8988T (cell line): ENCODE measurements around the gene PIERCE2.
A peak's percentile ranks its signal among the peaks of the same experiment; 100 is the strongest.
"Not testable (repeated sequence)": the region's sequence is repeated elsewhere in the genome, so short reads cannot be mapped to it uniquely, and the experiment has no call there.

ENCODE experiments used
- DNase-seq: peaks from one replicate; pipeline ENCODE4 v3.0.0; 2011

Gene PIERCE2, protein sequence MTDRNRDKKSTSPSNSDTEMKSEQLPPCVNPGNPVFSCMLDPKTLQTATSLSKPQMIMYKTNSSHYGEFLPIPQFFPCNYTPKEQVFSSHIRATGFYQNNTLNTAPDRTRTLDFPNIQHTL

DNA sequence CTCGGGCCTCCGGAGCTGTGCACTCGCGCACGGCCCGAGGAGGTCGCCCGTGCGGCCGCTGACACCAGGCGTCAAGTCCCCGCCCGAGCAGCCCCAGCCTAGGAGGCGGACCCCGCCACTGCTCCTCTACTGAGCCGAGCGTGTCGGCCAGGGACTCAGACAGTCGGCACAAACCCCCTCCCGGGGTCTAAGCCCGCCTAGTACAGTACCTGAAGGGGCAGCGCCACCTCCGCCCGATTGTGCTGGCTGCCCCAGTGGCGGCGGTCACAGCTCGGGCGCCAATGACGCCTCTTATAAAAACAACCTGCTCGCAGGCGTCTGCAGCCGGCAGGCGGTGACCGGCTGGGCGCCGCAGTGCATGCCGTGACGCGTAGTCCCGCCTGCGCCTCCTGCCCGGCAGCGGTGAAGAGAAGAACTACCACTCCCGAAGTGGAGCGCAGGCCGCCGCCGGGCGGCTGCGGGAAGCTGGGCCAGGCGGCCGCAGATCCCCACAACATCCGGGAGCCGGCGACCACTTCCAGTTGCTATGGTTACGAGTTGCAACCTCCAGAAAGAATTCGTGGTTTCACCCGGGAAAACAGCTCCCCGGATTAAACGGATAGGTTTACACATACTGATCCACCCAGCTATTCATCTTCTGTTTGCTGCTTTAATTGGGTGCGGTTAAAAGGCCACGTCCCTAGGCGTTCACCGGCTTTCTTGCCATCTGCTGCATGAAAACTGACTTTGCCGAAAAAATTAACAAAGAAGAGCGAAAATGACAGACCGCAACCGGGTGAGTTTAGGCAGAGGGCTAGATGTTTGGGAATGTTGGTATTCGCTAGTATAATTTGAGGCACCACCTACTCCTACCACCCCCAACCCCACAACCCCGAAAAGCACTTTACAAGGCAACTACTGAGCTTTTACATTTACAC is at the start of gene PIERCE2, which contains the start of gene CCPG1:
PIERCE2 (plus strand) TSS at position 484 of the 917 bp plus-strand sequence; CDS start at position 758, 274 bp downstream.
CCPG1 (minus strand) TSS at position 348 of the 917 bp plus-strand sequence. CDS start 18,935 bp downstream, outside the sequence.
- peak; percentile 51 for DNase-seq

DNA sequence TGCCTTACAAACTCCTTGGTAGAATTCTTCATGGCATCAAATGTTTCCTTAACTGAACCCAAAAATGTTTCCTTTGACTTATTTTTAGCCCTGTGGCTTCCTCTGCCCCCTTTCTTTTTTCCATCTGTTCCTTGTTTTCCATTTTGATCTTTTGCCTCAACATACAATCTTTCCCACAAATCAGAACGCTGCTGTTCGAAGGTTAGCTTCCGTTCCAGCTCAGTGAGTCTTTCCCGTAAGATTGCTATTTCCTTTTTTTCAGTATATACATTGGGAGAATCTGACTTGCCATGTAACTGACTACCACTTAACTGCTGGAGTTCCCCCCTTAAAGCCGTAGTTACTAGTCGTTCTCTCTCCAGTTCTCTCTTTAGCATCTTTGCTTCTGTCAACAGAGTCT is 48.0 kb upstream of the PIERCE2 start:
- no peak for DNase-seq

DNA sequence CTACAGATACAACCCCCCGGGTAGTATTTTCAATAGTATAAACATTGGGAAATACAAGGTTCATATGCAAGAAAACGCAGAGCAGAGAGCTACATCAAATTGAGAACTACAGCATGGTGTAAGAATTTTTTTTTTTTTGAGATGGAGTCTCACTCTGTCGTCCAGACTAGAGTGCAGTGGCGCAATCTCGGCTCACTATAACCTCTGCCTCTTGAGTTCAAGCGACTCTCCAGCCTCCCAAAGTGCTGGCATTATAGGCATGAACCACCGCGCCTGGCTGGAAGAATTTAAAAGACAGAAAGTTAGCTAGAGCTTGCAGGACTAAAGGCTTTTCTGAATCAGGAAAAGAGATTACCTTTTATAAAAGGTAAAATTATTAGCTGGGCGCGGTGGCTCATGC is 47.2 kb upstream of the PIERCE2 start:
- DNase-seq: no peak

DNA sequence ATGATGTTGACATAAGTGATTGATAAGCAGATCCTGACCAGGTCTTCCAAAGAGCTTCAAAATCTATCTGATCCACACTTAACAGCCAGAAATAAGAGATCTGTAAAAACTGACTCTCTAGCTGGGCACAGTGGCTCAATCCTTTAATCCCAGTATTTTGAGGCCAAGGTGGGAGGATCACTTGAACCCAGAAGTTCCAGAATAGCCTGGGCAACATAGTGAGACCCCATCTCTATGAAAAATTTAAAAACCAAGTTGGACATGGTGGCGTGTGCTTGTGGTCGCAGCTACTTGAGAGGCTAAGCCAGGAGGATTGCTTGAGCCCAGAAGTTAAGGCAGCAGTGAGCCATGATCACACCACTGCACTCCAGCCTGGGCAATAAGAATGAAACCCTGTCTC is 45.7 kb upstream of the PIERCE2 start:
- DNase-seq: no peak

DNA sequence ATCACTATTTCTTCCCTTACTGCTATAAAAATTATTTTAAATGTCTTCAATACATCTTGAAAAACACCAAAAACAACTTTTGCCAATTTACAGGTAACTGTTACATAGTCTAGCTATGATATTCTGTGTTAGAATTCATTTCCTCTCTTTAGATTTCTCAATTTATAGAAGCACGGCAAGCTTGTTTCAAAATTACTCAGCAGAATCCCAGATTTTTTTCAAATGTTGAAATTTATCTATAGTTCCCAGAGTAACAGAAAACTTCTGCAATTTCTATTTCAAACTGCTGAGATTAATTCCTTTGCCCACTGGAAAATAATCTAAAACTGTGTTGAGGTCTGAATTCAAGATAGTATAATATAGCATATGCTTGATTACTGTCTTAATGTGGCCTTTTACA is 41.3 kb upstream of the PIERCE2 start:
- no peak for DNase-seq

DNA sequence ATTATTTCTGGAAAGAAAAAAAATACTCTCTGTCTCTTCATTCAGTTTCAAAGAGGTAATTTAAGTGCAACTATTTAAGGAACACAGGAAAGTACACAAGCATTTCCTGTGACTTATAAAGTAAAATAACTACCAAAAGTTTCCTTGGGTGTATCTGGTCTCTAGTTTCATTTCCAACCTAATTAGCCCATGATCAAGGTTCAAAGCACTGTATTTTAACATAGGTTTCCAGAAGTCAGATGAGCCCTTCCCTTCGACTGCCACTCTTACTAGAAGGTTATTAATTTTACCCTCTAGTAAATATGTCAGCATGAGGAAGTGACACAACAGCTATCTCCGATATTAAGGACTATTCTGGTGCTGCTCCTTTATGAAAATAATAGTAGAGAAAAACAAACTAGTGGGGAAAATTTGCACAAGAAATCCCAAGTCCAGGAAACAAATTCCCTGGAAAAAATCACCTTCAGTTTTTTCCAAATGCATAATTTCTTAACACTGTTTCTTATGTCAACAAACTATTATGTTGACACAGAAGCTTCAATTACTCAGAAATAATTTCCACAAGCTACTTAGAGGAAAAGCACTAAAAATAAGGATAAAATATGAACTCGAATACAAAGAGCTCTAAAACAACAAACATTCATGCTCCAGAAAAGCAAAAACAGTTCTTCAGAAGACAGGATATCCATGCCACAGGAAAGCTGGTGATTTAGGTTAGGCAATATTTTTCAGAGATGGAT is 35.4 kb upstream of the PIERCE2 start:
- no peak for DNase-seq

DNA sequence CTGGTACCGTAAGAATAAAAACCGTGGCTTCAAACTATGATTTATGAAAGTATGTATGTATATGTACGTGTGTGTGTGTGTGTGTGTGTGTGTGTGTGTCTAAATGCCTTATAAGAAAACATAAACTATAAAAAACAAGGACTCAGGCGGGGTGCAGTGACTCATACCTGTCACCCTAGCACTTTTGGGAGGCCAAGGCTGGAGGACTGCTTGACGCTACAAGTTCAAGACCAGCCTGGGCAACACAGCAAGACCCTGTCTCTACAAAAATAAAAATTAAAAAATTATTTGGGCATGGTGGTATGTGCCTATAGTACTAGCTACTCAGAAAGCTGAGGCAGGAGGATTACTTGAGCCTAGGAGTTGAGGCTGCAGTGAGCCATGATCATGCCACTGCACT is 29.2 kb upstream of the PIERCE2 start:
- no peak for DNase-seq

DNA sequence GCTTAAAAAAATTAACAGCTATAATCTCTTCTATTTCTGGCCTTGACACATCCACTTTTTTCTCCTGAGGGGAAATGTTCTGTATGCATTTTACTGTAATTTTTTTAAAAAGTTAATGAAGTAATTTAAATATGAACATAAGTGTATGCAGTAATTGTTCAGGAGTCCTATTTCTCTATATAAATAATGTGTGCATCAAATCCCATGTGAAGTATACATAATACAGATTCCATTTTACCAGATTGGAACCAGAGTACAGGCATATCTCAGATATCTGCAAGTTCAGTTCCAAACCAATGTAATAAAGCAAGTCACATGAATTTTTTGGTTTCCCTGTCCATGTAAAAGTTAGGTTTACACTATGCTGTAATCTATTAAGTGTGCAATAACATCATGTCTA is 26.7 kb upstream of the PIERCE2 start:
- DNase-seq: no peak

DNA sequence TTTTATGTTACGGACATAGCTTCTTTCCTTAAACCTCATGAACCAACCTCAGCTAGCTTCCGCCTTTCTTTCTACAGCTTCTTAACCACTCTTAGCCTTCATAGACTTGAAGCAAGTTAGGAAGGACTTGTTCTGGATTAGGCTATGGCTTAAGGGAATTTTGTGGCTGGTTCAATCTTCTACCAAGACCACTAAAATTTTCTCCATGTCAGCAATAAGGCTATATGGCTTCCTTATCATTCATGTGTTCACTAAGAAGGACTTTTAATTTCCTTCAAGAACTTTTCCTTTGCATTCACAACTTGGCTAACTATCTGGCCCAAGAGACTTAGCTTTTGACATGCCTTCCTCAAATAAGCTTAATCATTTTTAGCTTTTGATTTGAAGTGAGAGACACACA is 24.6 kb upstream of the PIERCE2 start:
- DNase-seq: no peak

DNA sequence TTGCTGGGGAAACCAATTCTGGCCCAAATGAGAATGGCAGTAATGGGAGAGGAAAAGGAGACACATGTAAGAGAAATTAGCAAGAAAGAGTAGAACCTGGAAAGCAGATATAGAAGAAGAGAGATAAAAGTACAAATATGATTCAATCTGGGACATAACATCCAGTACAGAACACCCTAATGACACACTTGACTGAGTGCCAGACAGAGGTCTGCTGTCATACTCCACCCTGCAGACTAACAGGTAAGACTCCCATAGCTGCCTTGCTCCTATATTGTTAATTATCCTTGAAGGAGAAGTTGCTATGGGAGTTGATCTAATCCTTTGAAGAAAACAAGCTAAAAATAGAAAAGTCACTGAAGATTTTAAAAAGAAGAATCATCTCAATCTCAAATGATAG is 21.3 kb upstream of the PIERCE2 start:
- no peak for DNase-seq

DNA sequence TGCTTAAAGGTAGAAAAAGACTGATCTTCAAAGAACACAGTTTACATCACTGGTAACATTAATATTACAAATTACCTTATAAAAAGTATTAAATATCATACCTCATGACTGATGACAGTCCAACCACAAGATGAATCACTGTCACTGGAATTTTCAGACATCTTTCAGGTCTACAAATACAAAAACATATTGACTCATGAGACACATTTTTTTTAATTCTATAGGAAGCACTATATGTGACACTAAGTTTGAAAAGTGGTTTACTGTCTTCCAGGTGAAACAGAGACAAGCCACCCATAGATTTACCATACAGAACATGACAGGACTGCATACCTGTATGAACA is 19.1 kb upstream of the PIERCE2 start:
- no peak for DNase-seq

DNA sequence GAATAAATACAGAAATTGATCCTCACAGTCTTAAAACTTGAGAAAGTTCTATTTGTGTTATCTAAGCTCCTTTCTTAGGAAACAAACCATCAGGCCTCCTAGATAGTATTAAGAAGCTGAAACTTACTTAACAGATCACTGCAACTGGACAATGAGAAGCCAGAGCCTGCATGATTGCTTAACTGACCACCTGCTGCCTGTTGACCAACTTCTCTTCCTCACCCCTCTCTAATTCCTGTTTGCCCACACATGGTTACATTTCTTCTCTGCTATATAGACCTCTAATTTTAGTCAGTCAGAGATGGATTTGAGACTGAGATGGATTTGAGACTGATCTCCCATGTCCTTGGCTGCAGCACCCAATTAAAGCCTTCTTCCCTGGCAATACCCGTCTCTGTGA is 13.6 kb upstream of the PIERCE2 start:
- no peak for DNase-seq

DNA sequence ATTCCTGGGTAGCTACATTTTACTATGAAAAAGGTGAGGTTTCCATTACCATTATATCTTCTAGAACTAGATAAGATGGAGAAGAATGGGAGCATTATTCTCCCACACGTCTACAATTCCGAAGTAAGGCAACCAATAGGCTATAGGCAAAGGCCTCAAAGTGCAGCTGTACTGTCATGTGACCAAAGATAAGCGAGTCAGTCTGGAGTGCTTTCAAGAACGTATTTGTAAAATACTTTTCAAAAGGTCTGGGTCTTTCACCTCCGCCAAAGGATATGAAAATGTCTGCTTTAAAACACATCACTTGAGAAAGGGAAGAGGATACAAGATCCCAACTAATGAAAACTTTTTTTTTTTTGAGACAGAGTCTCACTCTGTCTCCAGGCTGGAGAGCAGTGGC is 10.1 kb upstream of the PIERCE2 start:
- DNase-seq: no peak

DNA sequence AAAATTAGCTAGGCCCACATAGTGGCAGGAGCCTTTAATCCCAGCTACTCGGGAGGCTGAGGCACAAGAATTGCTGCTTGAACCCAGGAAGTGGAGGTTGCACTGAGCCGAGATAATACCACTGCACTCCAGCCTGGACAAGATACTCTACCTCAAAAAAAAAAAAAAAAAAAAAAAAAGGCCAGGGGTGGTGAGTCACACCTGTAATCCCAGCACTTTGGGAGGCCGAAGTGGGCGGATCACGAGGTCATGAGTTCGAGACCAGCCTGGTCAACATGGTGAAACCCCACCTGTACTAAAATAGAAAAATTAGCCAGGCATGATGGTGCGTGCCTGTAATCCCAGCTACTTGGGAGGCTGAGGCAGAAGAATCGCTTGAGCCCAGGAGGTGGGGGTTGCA is 8.2 kb upstream of the PIERCE2 start:
- DNase-seq: not testable (repeated sequence)

DNA sequence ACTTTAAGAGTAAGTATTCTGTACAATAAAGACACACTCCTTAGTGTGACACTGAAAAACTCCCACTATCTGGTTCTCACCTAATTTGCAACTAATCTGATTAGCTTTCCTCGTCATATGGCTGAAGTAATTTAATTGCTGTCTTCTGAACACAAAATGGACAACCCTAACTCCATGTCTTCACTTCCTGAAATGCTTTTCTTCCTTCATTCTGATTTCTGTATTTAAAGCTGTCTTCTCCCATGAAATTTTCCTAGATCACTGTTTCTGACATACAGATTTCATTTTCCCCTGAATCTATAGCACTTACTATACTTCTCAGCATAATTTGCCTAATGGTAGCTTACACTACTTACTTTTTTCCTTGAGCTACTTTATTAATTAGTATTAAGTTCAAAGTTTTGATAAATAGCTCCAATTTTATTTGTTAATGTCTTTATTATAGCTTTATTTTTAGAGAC is 6.5 kb upstream of the PIERCE2 start:
- no peak for DNase-seq

DNA sequence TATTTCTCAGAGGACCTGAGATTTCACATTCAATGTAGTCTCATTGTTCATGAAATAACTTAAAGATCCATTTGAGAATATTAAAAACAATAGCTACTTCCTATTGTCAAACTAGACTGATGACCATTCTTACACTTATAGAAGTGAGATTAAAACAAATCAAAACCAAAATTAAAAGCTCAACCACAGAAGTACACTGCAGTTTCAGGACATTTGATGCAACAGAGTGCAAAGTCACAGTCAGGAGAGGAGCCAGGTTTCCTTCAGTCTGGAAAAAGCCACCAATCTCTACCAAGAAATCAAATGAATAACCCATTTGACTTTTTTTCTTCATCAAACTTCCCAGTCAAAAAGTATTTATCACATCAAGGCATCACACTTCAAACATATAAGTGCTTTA is 5.6 kb upstream of the PIERCE2 start:
- no peak for DNase-seq

DNA sequence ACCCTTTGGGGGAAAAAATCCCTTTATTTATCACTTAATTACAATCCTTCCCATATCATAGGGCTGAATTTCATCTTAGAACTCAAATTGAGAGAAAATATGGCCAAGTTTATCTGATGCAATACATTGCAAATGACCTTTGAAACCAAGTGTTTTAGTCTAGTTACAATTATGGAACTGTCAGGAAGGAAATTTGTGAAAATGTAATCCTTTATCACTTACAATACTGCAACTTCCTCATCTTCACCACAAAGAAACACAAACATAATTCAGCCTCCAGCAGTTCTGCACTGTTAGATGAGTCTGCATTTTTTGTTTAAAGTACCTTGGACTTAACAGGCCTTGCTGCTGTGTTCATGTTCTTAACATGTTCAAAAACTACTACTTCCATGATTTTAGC is 4.8 kb upstream of the PIERCE2 start:
- DNase-seq: no peak

DNA sequence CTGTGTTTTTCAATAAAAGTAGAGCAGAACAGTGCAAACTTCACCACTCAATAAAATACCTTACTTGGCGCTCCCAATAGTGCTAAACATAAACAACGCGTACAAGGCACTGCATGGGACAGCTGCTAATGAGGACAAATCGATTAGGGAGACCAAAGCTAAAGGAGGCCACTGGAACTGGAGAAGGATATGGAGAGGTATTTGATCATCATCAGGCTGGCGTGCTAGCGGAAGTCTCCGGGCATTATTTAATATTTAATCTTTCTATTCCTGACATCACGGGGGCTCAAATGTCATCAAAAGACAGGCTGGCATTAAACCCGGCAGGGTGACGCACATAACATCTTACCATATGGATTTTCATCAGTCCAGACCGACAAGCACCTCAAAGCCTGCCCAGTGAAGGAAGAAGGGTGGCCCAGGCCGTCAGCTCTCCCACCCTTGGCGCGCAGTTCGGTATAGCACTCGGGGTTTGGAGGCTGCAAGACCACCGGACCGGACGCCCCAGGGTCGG is 740 bp upstream of the PIERCE2 start:
- DNase-seq: no peak

DNA sequence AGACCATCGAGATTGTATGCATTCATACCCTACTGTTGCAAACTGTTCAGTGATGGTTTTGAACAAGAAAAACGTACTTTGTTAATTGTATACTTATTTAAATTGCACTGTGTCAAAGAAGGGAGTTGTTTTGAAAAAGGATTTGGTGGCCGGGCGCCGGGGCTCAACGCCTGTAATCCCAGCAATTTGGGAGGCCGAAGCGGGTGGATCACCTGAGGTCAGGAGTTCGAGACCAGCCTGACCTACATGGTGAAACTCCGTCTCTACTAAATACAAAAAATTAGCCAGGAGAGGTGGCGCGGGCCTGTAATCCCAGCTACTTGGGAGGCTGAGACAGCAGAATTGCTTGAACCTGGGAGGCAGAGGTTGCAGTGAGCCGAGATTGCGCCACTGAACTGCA is 681 bp downstream of the PIERCE2 start:
- DNase-seq: not testable (repeated sequence)

DNA sequence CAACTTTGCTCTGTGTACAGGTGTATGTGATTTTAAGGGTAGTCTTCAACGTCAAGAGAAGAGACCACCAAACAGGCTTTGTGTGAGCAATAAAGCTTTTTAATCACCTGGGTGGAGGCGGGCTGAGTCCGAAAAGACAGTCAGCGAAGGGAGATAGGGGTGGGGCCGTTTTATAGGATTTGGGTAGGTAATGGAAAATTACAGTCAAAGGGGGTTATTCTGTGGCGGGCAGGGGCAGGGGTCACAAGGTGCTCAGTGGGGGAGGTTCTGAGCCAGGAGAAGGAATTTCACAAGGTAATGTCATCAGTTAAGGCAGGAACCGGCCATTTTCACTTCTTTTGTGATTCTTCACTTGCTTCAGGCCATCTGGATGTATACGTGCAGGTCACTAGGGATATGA is 9.4 kb downstream of the PIERCE2 start:
- not testable (repeated sequence) for DNase-seq

DNA sequence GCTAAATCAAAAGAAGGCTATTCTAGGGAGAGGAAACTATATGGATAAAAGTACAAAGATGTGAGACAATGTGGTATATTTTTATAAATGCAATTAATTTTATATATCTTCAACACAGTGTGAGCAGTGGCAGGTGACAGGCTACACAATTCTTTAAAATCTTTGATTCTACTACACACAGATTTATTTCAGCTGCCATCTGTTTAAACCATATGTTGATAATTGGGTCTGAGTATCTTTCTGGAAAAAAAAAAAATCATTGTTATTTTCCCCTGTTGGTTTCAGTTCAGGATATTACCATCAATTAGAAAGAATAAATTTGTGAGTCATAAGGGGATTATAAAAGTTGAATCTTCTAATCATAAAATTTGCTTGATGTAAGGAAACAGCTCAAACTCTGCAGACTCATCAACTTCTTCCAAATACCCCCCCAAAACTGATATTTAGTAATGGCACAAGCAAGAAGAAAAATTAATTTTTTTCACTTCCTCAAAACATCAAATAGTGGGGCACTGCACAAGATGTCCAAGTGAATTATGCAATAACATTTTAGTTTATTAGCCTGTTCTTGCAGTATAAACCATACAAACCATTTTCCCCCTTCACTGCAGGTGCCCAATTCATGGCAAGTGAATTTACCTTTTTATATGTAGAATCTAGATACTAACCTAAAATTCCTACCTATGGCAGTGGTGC is 12.0 kb downstream of the PIERCE2 start:
- no peak for DNase-seq

DNA sequence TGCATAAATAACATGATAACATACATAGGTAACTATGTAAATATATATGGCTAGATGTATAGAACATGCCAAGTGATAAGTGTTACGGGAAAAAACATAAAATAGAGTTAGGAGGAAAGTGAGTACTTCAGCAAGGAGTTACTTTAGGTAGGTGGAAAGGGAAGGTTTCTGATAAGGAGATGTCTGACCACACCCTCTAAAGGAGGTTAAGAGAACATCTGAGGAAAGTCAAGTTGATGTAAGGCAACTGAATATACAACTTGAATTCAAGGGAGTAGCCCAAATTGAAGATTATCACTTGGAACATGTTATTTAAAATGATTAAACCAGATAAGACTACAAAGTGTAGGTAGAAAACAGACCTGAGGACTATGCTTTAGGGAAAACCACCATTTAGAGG is 13.8 kb downstream of the PIERCE2 start:
- no peak for DNase-seq
